ENCODE data around the gene KLC1. TPM values are rescaled to one million over a fixed set of nuclear protein-coding genes. Genes with fewer than 3 reads are reported as not detected.

KLC1 gene
- total RNA-seq, 1 experiment from 2014 or later, result 163 TPM

DNA sequence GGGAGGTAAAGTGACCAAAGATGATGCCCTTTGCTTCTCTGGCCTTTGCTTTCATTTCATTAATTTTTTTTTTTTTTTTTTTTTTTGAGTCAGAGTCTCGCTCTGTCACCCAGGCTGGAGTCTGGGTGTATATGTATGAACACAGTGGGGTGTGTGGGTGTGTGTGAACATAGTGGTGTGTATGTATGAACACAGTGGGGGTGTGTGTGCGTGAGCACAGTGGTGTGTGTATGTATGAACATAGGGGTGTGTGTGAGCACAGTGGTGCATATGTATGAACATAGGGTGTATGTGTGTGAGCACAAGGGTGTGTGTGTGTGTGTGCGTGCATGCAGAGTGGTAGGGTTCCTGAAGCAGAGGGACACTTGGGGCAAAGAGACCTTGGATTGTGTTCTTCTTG, 9.6 kb downstream of the KLC1 start:
- intact Hi-C loops (cut with micrococcal nuclease; ENCODE audit: unreplicated experiment), result no loop called here
- CTCF ChIA-PET, result no interaction called here
- DNase-seq (ENCODE audit: low spot score), result no peak

DNA sequence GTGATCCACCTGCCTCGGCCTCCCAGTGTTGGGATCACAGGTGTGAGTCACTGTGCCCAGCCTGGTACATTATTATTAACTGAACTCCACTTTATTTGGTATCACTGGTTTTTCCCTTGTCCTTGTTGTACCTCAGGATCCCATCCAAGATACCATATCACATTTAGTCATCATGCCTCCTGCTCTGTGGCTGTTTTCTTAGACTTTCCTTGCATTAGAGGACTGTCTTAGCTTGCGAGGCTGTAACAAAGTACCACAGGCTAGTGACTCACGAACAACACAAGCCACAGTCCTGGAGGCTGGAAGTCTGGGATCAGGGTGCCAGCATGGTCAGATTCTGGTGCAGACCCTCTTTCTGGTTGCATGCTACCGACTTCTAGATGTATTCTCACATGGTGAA, 12.2 kb downstream of the KLC1 start:
- Histone ChIP-seq H3K27me3 (replicated peaks; ENCODE audit: insufficient read depth, low read depth, low read length, poor library complexity) (no peaks in the 10 kb centered on the region), H3K4me3 (ENCODE audit: low read depth, low read length, poor library complexity, severe bottlenecking) (no peak overlapping the region), H3K4me1 (ENCODE audit: insufficient read depth, low read length, poor library complexity, severe bottlenecking) (no peaks in the 10 kb centered on the region), H3K9me3 (ENCODE audit: low read depth, low read length, poor library complexity, severe bottlenecking) (no peaks in the 10 kb centered on the region), H3K27ac (ENCODE audit: low read depth, low read length, poor library complexity, severe bottlenecking) (no peak overlapping the region), H3K36me3 (ENCODE audit: insufficient read depth, low read length, poor library complexity, severe bottlenecking) (peaks cover 4% of the 10 kb centered on the region)
- intact Hi-C loops (cut with micrococcal nuclease; ENCODE audit: unreplicated experiment), result no loop called here
- DNase-seq (ENCODE audit: low spot score), result no peak
- no TSS peak for BruUV-seq (replicated peaks)
- ChIA-PET CTCF (no interaction called here), POLR2A (ENCODE audit: low non-redundant PET) (no interaction called here)
- TF ChIP-seq, protein P1, sequence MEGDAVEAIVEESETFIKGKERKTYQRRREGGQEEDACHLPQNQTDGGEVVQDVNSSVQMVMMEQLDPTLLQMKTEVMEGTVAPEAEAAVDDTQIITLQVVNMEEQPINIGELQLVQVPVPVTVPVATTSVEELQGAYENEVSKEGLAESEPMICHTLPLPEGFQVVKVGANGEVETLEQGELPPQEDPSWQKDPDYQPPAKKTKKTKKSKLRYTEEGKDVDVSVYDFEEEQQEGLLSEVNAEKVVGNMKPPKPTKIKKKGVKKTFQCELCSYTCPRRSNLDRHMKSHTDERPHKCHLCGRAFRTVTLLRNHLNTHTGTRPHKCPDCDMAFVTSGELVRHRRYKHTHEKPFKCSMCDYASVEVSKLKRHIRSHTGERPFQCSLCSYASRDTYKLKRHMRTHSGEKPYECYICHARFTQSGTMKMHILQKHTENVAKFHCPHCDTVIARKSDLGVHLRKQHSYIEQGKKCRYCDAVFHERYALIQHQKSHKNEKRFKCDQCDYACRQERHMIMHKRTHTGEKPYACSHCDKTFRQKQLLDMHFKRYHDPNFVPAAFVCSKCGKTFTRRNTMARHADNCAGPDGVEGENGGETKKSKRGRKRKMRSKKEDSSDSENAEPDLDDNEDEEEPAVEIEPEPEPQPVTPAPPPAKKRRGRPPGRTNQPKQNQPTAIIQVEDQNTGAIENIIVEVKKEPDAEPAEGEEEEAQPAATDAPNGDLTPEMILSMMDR (conservative IDR thresholded peaks at IDR 0.05; ENCODE audit: low read depth, low read length), result no peak
- TF ChIP-seq EZH2 (IDR thresholded peaks at IDR 0.05; ENCODE audit: borderline replicate concordance, low read depth, low read length, poor library complexity, severe bottlenecking), result no peak

More for the DNA sequence above, 9.6 kb downstream of the KLC1 start:
- Histone ChIP-seq H3K4me1 (ENCODE audit: insufficient read depth, low read length, poor library complexity, severe bottlenecking) (no peaks in the 10 kb centered on the region), H3K9me3 (ENCODE audit: low read depth, low read length, poor library complexity, severe bottlenecking) (no peaks in the 10 kb centered on the region), H3K36me3 (ENCODE audit: insufficient read depth, low read length, poor library complexity, severe bottlenecking) (peaks cover 4% of the 10 kb centered on the region), H3K4me3 (ENCODE audit: low read depth, low read length, poor library complexity, severe bottlenecking) (no peak overlapping the region), H3K27me3 (replicated peaks; ENCODE audit: insufficient read depth, low read depth, low read length, poor library complexity) (no peaks in the 10 kb centered on the region), H3K27ac (ENCODE audit: low read depth, low read length, poor library complexity, severe bottlenecking) (no peak overlapping the region)
- TF ChIP-seq, protein P1 (conservative IDR thresholded peaks at IDR 0.05; ENCODE audit: low read depth, low read length), result no peak
- TF ChIP-seq EZH2 (IDR thresholded peaks at IDR 0.05; ENCODE audit: borderline replicate concordance, low read depth, low read length, poor library complexity, severe bottlenecking), result no peak
- no TSS peak for BruUV-seq (replicated peaks)
- POLR2A ChIA-PET (ENCODE audit: low non-redundant PET), result no interaction called here

DNA sequence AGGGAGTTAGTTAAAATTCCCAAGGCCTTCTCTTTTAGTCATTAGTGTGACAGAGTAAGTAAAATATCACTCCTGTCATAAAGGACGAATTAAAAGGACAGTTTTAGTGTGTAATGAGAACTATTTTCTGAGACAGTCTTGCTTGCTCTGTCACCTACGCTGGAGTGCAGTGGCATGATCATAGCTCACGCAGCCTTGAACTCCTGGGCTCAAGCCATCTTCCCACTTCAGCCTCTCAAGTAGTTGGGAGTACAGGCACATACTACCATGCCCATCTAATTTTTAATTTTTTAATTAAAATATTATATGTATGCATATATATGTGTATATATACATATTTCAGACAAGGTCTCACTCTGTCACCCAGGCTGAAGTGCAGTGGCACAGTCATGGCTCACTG, 17.2 kb downstream of the KLC1 start:
- H3K36me3 ChIP-seq (ENCODE audit: insufficient read depth, low read length, poor library complexity, severe bottlenecking), result no peaks in the 10 kb centered on the region
- intact Hi-C loops (cut with micrococcal nuclease; ENCODE audit: unreplicated experiment), result no loop called here
- ChIA-PET POLR2A (ENCODE audit: low non-redundant PET) (no interaction called here), CTCF (no interaction called here)
- no peak for TF ChIP-seq EZH2 (IDR thresholded peaks at IDR 0.05; ENCODE audit: borderline replicate concordance, low read depth, low read length, poor library complexity, severe bottlenecking)
- TF ChIP-seq, protein P1 (conservative IDR thresholded peaks at IDR 0.05; ENCODE audit: low read depth, low read length), result no peak
- H3K4me1 ChIP-seq (ENCODE audit: insufficient read depth, low read length, poor library complexity, severe bottlenecking), result no peaks in the 10 kb centered on the region
- DNase-seq (ENCODE audit: low spot score), result no peak
- no peak overlapping the region for H3K4me3 ChIP-seq (ENCODE audit: low read depth, low read length, poor library complexity, severe bottlenecking)
- BruUV-seq (replicated peaks), result no TSS peak
- H3K27ac ChIP-seq (ENCODE audit: low read depth, low read length, poor library complexity, severe bottlenecking), result no peak overlapping the region
- no peaks in the 10 kb centered on the region for H3K27me3 ChIP-seq (replicated peaks; ENCODE audit: insufficient read depth, low read depth, low read length, poor library complexity)
- no peaks in the 10 kb centered on the region for H3K9me3 ChIP-seq (ENCODE audit: low read depth, low read length, poor library complexity, severe bottlenecking)
